ENCODE results near the gene CCSER2. TPM values are rescaled to one million over a fixed set of nuclear protein-coding genes. Genes with fewer than 3 reads are reported as not detected.

Gene CCSER2
- polyA plus RNA-seq, 3 donors from 2014 or later = 81.3 to 118 (median 103) TPM

DNA sequence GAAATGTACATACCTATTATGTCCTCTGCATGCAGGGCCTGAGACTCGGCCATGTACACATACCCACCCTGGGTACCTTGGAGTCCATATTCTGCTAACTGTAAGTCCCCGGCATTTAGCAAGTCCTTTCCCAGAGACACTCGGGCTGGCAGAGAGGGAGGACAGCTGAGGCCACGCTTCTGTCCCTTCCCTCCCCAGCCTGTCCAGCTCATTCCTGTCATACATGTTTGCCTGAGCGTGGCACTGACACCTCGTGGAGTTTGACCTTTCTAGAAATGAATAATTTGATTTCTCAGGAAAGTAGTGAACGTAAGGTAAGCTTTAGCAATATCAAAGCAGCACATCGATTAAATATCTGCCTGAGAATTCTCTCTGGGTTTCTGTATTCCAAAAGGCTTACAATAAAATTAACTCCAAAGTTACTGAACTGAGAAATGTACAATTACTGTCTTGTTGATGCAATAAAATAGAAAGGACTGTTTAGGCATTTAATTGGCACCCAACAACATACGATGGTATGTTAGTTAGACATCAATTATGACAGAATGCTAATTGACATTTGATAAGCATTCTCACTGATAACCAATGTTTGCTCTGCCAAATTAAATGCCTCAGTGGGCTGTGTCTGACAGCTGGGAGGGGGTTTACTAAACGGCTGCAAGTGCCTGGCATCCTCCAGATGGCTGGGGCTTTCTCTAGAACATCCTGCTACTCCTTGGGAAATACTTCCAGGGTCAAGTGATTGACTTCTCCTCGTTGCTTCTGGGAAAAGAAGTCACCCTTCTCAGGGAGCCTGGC, 221.2 kb downstream of the CCSER2 start:
- Mint-ChIP-seq H3K4me1 (no peaks in the 10 kb centered on the region), H3K27me3 (ENCODE audit: low read depth in 3 of 3) (peaks cover 0 to 9% (median 3%) of the 10 kb centered on the region in 3 donors), H3K27ac (no peak overlapping the region), H3K36me3 (no peaks in the 10 kb centered on the region), H3K9me3 (no peaks in the 10 kb centered on the region), H3K4me3 (no peak overlapping the region)
- no peak for DNase-seq

DNA sequence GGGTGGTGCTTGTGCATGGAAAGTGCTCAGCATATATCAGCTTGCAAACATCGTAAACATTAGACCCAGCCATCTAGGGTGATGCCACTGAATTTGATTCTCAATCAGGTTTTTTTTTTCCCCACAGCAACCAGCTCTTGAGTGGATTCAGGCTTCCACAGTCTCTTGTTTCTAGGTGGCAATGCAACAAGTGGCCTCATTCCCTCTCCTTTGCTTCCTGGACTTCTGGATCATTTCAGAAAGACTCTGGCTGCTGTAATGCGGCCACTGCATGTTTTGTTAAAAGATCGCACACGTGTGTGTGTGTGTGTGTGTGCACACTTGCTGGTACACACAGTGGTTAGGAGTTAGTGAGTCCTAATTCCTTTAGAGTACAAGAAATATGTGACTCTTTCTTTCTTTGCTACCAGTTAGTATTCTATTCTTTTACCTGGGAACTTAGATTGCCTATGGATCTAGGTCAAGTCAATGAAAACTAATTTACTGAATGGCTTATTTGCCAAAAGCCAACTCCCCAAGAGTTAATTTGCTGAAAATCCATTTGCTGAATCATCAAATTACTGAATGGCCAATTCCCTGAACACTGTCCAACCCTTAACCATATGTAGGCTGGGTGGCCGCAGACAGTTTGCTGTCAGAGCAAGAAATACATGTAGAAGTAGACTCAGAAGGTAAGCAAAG, 222.5 kb downstream of the CCSER2 start:
- Mint-ChIP-seq H3K27me3 (ENCODE audit: low read depth in 3 of 3) (peaks cover 1 to 7% (median 3%) of the 10 kb centered on the region in 3 donors), H3K27ac (no peak overlapping the region), H3K4me3 (no peak overlapping the region), H3K9me3 (no peaks in the 10 kb centered on the region), H3K4me1 (no peaks in the 10 kb centered on the region), H3K36me3 (no peaks in the 10 kb centered on the region)
- no peak for DNase-seq

DNA sequence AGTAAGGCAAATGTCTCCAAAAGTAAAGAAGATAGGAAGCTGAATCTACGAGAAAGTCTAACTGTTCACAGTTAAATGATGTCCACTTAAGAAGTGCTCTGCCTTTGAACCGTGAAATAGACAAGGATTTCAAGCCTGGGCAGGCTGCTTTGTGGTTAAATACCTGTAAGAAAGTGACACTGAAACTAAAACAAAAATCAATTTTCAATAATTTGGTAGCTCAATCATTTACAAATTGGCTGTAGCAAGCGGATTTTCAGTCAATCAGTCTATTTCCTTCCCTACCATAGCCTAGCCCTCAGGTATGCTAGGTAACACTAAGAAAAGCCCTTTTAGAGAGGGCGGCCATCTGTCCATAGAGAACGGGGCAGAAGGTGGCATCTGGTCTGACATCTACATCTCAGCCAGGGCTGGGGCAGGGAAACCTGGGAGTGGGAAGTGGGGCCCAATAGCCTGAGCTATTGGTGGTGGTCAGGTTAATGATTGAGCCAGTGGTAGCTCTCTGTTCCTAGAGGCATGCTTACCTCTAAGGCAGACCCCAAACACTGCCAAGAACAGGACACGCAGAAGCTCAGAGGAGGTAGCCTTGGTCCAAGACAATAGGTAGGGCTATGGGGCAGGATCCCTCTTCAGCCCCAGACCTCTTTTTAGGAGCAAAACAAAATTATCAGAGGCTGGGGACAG, 223.2 kb downstream of the CCSER2 start:
- no peak overlapping the region for H3K27ac Mint-ChIP-seq
- DNase-seq = no peak
- H3K9me3 Mint-ChIP-seq = no peaks in the 10 kb centered on the region
- H3K27me3 Mint-ChIP-seq (ENCODE audit: low read depth in 3 of 3) = peaks cover 3 to 7% (median 3%) of the 10 kb centered on the region in 3 donors
- H3K4me1 Mint-ChIP-seq = no peaks in the 10 kb centered on the region
- H3K4me3 Mint-ChIP-seq = no peak overlapping the region
- H3K36me3 Mint-ChIP-seq = no peaks in the 10 kb centered on the region

DNA sequence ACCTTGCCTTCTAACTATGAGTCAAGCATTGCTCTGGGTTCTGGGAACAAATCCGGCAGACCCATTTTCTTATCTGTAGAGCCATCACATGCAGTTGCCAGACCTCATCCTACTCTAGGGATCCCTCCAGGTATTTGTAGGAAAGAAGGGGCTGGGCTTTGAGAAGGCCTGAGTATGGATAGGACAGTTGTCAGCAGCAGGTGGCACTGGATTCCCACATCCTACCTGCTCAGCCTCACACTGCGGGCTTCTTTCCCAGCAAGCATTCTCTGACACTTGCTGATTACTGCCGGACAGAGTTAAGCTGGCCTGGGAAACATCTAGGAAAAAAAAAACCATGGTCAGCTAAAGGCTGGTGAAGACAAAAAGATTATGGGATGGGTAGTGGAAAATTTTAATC, 224.1 kb downstream of the CCSER2 start:
- no peak for DNase-seq
- no peak overlapping the region for H3K4me3 Mint-ChIP-seq
- H3K9me3 Mint-ChIP-seq = no peaks in the 10 kb centered on the region
- no peaks in the 10 kb centered on the region for H3K4me1 Mint-ChIP-seq
- no peak overlapping the region for H3K27ac Mint-ChIP-seq
- peaks cover 3 to 7% (median 3%) of the 10 kb centered on the region in 3 donors for H3K27me3 Mint-ChIP-seq (ENCODE audit: low read depth in 3 of 3)
- no peaks in the 10 kb centered on the region for H3K36me3 Mint-ChIP-seq

DNA sequence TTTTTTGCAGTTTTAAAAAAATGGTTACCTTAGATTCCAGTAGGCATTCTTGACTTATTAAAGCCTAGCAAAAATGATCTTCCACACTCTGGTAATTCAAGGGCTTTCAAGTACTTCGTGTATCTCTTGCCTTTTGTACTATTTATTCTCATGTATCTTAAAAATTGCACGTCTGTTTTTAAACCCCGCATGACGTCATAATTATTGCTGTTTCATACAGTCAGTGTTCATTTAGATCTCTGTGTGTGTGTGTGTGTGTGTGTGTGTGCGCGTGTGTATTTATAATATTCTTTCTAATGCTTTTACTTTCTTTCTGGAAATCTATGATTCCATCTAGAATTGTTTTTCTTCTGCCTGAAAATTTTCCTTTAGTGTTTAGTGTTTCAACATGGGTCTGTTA, 234.2 kb downstream of the CCSER2 start:
- H3K27ac Mint-ChIP-seq = no peak overlapping the region
- H3K9me3 Mint-ChIP-seq = peaks cover 0 to 1% (median 0%) of the 10 kb centered on the region in 6 donors
- H3K4me1 Mint-ChIP-seq = no peaks in the 10 kb centered on the region
- H3K36me3 Mint-ChIP-seq = no peaks in the 10 kb centered on the region
- H3K27me3 Mint-ChIP-seq (ENCODE audit: low read depth in 3 of 3) = peaks cover 4 to 11% (median 10%) of the 10 kb centered on the region in 3 donors
- no peak for DNase-seq
- H3K4me3 Mint-ChIP-seq = no peak overlapping the region

DNA sequence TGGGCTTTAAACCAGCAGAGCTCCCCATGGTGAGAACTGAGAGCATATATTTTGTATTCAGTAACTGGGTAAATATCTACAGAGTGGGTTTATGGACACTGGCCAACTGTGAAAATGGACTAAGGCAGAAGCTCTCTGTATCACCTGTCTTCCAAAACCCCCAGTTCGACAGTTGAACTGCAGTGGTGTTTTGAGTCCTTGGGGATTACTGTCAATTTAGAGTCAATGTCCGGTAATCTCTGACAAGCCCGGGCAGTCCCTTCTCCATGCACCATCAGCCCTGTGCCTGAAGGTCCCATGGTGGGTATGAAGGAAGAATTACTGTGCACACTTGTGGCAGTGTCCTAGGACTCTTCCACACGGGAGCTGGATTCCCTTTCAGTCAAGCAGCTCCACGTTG, 235.0 kb downstream of the CCSER2 start:
- no peak overlapping the region for H3K27ac Mint-ChIP-seq
- peaks cover 0 to 1% (median 0%) of the 10 kb centered on the region in 6 donors for H3K9me3 Mint-ChIP-seq
- H3K27me3 Mint-ChIP-seq (ENCODE audit: low read depth in 3 of 3) = peaks cover 4 to 12% (median 10%) of the 10 kb centered on the region in 3 donors
- no peaks in the 10 kb centered on the region for H3K4me1 Mint-ChIP-seq
- H3K36me3 Mint-ChIP-seq = no peaks in the 10 kb centered on the region
- DNase-seq = no peak
- no peak overlapping the region for H3K4me3 Mint-ChIP-seq

DNA sequence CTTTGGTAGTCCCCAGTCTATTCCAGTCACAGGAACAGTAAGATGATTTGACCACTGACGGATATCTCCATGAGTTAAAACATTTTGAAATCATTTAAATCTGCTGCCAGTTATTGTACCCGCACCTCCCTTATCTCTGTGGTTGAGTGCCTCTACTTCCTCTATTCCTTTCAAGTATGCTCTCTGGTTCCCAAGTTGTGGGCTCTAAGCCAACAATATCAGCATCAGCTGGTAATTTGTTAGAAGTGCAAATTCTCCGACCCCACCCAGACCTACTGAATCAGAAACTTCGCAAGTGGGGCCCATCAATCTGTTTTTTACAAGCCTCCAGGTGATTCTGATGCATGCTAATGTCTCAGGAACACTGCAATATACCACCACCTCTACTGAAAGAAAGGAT, 235.5 kb downstream of the CCSER2 start:
- no peak for DNase-seq
- peaks cover 4 to 13% (median 10%) of the 10 kb centered on the region in 3 donors for H3K27me3 Mint-ChIP-seq (ENCODE audit: low read depth in 3 of 3)
- no peaks in the 10 kb centered on the region for H3K36me3 Mint-ChIP-seq
- H3K4me1 Mint-ChIP-seq = no peaks in the 10 kb centered on the region
- no peak overlapping the region for H3K4me3 Mint-ChIP-seq
- peaks cover 0 to 1% (median 0%) of the 10 kb centered on the region in 6 donors for H3K9me3 Mint-ChIP-seq
- no peak overlapping the region for H3K27ac Mint-ChIP-seq

DNA sequence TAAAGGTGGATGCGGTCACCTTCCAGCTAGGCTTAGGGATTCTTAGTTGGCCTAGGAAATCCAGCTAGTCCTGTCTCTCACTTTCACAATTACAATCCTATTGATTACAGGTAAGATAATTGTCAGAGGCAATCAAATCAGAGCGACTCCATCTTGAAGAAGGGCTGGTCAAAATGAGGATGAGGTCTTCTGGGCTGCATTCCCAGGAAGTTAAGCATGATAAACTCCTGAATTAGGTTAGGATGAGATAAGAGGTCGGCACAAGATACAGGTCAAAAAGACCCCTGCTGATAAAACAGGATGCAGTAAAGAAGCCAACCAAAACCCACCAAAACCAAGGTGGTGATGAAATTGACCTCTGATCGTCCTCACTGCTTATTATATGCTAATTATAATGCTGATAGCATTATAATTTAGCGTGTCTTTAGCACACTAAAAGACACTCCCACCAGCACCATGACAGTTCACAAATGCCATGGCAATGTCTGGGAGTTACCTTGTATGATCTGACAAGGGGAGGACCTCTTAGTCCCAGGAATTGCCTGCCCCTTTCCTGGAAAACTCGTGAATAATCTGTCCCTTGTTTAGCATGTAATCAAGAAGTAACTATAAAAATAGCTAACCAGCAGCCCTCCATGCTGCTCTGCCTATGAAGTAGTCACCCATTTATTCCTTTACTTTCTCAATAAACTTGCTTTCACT, 237.6 kb downstream of the CCSER2 start:
- DNase-seq = no peak
- peaks cover 0 to 1% (median 0%) of the 10 kb centered on the region in 6 donors for H3K9me3 Mint-ChIP-seq
- H3K36me3 Mint-ChIP-seq = no peaks in the 10 kb centered on the region
- H3K27ac Mint-ChIP-seq = no peak overlapping the region
- no peak overlapping the region for H3K4me3 Mint-ChIP-seq
- peaks cover 4 to 11% (median 10%) of the 10 kb centered on the region in 3 donors for H3K27me3 Mint-ChIP-seq (ENCODE audit: low read depth in 3 of 3)
- no peaks in the 10 kb centered on the region for H3K4me1 Mint-ChIP-seq

DNA sequence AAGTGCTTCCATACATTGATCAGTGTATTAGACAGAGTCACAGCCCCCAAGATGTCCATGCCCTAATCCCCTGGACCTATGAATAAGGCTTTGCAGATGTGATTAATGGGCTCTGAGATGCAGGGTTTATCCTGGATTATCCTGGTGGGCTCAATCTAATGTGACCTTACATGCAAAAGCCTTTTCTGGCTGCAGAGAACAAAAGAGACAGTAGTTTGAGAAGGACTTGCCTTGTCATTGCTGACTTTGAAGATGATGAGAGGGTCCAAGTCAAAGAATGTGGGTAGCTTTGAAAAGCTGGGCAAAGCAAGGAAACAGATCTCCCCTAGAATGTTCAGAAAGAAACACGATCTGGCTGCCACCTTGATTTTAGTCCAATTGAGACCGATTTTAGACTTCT, 238.7 kb downstream of the CCSER2 start:
- no peak overlapping the region for H3K27ac Mint-ChIP-seq
- no peaks in the 10 kb centered on the region for H3K4me1 Mint-ChIP-seq
- peaks cover 0 to 1% (median 0%) of the 10 kb centered on the region in 6 donors for H3K9me3 Mint-ChIP-seq
- no peak for DNase-seq
- H3K4me3 Mint-ChIP-seq = no peak overlapping the region
- peaks cover 4 to 10% (median 9%) of the 10 kb centered on the region in 3 donors for H3K27me3 Mint-ChIP-seq (ENCODE audit: low read depth in 3 of 3)
- no peaks in the 10 kb centered on the region for H3K36me3 Mint-ChIP-seq

Other genes with a start within 250 kb of the CCSER2 start
- 100 to 1,000 TPM; 299 to 699 (median 342) TPM for gene GHITM, start 189.1 kb upstream of the CCSER2 start, polyA plus RNA-seq
- not detected for gene GPR15LG, start 154.8 kb upstream of the CCSER2 start, polyA plus RNA-seq
- 1 to 10 TPM in 2 of 3 donors, under 1 TPM in 1; 0.27 to 5.9 (median 4.1) TPM for gene CDHR1, start 134.1 kb upstream of the CCSER2 start, polyA plus RNA-seq
- gene LRIT2, start 103.0 kb upstream of the CCSER2 start, polyA plus RNA-seq = not detected
- gene LRIT1, start 87.0 kb upstream of the CCSER2 start, polyA plus RNA-seq = not detected
- gene RGR, start 83.5 kb upstream of the CCSER2 start, polyA plus RNA-seq = not detected